Measurements from ENCODE around the gene DNPEP. TPM values are rescaled to one million over a fixed set of nuclear protein-coding genes. Genes with fewer than 3 reads are reported as not detected.

The DNPEP gene
- total RNA-seq, 4 donors from 2014 or later = 45.0 to 98.5 (median 54.1) TPM

DNA sequence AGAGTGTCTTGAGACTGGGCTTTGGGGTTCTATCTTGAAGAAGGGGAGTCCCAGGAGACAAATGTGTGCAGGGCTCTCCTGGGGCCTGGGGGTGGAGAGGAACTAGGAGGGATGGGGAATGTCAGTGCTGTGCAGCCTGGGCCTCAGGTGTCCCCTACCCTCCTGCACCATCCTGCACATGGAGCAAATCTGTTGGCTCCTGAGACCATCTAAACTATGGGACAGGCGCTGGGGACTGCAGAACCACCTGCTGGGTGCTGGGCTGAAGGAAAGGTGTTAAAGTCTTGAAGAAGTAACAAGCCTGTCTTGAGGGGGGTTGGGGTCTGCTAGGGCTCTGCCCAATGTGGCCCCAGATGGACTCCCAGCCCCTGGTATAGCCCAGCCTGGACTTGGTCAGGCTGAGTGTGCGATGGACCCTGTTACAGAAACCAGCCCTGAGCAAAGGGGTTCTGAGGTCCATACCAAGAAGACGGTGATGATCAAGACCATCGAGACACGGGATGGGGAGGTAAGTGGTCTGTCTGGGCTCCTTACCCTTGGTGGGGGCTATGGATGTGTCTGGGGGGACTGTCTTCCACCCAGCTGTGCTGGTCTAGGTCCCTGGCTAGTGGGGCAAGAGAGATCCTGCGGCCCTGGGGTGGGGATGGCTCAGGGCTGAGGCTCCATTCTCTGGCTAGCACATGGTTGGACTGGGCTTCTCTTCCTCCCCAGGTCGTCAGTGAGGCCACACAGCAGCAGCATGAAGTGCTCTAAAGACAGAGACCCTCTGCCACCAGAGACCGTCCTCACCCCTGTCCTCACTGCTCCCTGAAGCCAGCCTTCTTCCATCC lies 37.7 kb upstream of the DNPEP start:
- TF ChIP-seq, protein P1, sequence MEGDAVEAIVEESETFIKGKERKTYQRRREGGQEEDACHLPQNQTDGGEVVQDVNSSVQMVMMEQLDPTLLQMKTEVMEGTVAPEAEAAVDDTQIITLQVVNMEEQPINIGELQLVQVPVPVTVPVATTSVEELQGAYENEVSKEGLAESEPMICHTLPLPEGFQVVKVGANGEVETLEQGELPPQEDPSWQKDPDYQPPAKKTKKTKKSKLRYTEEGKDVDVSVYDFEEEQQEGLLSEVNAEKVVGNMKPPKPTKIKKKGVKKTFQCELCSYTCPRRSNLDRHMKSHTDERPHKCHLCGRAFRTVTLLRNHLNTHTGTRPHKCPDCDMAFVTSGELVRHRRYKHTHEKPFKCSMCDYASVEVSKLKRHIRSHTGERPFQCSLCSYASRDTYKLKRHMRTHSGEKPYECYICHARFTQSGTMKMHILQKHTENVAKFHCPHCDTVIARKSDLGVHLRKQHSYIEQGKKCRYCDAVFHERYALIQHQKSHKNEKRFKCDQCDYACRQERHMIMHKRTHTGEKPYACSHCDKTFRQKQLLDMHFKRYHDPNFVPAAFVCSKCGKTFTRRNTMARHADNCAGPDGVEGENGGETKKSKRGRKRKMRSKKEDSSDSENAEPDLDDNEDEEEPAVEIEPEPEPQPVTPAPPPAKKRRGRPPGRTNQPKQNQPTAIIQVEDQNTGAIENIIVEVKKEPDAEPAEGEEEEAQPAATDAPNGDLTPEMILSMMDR (IDR thresholded peaks at IDR 0.05; ENCODE audit: low read depth) = no peak

DNA sequence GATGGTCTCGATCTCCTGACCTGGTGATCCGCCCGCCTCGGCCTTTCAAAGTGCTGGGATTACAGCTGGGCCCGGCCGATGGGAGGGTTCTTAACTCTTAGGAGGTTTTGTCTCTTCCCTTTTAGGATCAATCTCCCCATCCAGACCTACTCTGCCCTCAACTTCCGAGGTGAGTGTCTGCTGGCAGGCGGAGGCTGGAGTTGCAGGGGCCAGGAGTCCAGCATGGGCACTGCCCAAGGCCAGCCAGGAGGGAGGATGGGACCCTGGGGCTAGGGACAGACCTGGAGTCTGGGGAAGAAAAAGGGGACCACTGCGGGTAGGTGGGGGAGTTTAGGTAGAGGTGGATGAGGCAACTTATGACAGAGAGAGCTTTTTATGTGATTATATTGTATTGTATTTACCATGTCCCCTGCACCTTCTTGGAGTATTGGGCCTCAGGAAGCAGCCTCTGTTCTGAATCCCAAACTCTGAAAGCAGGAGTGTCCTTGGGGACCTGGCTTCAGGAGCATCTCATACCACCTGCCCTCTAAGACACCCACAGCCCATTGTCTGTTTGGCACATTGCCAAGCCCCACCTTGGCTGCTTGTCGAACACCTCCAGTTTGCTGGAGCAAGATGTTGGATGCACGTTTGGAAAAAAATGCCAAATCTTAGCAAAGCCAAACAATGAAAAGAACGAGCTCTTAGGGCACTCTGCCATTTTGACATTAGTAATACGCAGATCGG lies 36.1 kb upstream of the DNPEP start:
- TF ChIP-seq, protein P1 (IDR thresholded peaks at IDR 0.05; ENCODE audit: low read depth) = no peak

GRCh38 chr2:219422952-219423534 lies 35.3 kb upstream of the DNPEP start:
- TF ChIP-seq, protein P1 (IDR thresholded peaks at IDR 0.05; ENCODE audit: low read depth) = no peak

DNA sequence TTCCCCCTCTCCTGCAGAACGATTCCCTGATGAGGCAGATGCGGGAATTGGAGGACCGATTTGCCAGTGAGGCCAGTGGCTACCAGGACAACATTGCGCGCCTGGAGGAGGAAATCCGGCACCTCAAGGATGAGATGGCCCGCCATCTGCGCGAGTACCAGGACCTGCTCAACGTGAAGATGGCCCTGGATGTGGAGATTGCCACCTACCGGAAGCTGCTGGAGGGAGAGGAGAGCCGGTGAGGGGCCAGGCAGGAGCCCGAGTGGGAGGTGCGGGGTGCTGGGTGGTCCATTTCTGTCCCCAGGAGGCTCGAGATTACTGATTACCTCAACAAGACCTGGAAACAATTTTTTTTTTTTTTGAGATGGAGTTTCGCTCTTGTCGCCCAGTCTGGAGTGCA lies 33.6 kb upstream of the DNPEP start:
- TF ChIP-seq, protein P1 (IDR thresholded peaks at IDR 0.05; ENCODE audit: low read depth) = no peak

GRCh38 chr2:219420687-219421086 lies 33.0 kb upstream of the DNPEP start:
- TF ChIP-seq, protein P1 (IDR thresholded peaks at IDR 0.05; ENCODE audit: low read depth) = no peak

DNA sequence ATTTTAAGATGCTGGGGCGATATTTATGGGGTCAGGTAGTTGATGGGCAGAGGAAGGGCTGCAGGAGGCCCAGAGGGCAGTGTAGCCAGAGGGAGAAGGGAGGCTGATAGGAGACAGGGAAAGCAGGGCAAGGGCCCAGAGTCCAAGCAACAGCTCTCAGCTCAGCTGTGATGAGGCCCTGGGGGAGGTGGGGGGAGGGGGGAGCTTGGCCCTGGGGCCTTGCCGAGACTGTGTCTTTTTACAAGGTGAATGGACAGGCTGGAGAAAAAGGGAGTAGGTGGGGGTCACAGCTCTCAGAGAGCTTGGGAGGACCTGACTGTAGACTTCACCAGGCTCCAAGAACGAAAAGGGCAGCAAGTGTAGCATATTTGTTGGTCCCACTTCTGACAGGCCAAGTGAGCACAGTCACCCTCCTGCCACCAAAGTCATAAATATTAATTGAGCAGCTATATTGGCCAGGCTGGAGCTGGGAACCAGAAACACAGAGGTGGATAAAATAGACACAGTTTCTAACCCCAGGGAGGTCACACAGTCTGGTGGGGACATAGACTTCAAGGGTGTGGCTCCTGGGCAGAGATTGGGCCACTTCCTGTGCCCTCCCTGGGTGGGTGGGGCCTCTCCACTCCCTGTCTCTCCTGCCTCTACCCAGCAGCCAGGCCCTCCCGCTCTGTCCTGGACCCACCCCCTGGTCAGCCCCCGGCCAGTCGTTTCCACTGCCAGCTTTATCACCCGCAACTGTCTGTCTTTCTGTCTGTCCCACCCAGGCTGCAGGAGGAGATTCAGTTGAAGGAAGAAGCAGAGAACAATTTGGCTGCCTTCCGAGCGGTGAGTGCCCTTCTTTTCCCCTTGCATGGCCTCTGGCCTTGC lies 31.9 kb upstream of the DNPEP start:
- TF ChIP-seq, protein P1 (IDR thresholded peaks at IDR 0.05; ENCODE audit: low read depth) = no peak
